HG02870 (cell line): ENCODE results near the gene SNAI1.
"Not testable (repeated sequence)": the region's sequence is repeated elsewhere in the genome, so short reads cannot be mapped to it uniquely, and the experiment has no call there.

Experiments used
- ATAC-seq: cut with Tn5 transposase; IDR thresholded peaks from one replicate; pipeline ENCODE4 v1.9.1; 2021; ENCODE audit warnings: mild to moderate bottlenecking, moderate library complexity; ENCODE audit not compliant: unreplicated experiment

Gene SNAI1

DNA sequence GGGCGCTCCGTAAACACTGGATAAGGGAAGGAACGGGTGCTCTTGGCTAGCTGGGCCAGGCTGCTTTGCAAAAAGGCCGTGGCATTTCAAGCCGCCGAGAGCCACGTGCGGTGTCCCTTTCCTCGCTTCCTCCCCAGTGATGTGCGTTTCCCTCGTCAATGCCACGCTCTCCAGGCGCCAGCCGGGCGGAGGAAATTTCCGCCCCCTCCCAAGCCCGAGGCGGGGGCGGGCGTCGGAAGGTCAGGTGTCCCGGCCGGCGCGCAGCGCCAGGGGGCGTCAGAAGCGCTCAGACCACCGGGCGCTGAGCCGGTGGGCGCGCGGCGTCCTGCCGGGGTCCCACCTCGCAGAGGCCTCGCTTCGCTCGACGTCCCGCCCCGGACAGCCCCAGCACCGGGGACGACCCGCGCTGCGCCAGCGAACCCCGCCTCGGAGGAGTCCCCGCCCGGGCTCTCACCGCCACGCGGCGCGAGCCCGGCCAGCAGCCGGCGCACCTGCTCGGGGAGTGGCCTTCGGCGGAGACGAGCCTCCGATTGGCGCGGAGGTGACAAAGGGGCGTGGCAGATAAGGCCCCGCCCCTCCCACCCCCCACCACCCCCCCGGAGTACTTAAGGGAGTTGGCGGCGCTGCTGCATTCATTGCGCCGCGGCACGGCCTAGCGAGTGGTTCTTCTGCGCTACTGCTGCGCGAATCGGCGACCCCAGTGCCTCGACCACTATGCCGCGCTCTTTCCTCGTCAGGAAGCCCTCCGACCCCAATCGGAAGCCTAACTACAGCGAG lies at the start of gene SNAI1:
Gene SNAI1 (plus strand): TSS at position 635 of the 777 bp plus-strand sequence. CDS start 80 bp downstream, at position 715.
- peak; percentile 64 for ATAC-seq

DNA sequence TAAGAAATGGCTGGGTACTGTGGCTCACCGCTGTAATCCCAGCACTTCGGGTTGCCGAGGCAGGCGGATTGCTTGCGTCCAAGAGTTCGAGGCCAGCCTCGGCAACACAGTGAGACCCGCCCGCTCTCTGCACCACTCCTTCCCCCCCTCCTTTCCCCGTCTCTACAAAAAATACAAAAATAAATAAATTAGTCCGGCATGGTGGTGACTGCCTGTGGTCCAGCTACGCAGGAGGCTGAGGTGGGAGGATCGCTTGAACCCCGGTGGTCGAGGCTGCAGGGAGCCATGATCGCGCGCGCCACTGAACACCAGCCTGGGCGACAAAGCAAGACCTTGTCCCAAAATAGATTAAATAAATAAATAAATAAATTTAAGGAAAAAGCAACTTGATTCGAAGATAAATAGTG lies 47.0 kb upstream of the SNAI1 start:
- peak; percentile 2 for ATAC-seq

DNA sequence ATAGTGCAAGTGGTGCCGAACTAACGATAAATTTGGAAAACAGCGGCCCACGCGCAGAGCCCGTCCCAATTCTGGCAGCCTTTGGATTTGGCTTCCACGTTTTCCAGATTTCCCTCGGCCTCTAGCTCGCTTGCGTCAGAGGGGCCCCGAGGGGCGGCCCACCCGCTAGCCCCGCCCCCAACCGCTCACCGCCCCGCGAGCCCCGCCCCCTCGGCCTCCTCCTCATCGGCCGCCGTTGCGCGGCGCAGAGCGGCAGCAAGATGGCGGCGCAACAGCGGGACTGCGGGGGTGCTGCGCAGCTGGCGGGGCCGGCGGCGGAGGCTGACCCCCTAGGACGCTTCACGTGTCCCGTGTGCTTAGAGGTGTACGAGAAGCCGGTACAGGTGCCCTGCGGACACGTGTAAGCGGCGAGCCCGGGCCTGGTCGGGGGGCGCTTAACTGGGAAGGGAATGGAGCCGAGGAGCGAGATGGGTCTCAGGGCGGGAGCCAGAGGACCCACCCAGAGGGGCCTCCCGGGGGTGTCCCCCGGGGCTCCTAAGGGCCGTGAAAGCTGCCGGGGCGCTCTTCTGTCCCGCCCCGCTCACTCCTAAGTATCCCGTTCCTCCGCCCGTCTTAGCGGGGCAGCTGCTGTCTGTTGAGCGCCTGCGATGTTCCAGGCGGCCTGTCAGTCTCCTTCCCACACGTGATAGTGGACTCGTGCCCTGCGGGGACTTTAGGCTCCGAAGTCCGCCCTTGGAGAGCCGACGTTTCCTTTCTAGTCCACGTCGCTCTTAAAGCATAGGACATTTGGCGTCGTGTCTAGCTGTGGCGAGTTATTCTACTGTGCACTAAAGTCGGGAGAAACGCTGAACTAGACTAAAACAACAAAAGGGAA lies 46.4 kb upstream of the SNAI1 start, which contains the start of gene RNF114:
Gene RNF114 (plus strand): TSS at position 245 of the 874 bp plus-strand sequence. CDS start 16 bp downstream, at position 261.
- peak; percentile 60 for ATAC-seq

DNA sequence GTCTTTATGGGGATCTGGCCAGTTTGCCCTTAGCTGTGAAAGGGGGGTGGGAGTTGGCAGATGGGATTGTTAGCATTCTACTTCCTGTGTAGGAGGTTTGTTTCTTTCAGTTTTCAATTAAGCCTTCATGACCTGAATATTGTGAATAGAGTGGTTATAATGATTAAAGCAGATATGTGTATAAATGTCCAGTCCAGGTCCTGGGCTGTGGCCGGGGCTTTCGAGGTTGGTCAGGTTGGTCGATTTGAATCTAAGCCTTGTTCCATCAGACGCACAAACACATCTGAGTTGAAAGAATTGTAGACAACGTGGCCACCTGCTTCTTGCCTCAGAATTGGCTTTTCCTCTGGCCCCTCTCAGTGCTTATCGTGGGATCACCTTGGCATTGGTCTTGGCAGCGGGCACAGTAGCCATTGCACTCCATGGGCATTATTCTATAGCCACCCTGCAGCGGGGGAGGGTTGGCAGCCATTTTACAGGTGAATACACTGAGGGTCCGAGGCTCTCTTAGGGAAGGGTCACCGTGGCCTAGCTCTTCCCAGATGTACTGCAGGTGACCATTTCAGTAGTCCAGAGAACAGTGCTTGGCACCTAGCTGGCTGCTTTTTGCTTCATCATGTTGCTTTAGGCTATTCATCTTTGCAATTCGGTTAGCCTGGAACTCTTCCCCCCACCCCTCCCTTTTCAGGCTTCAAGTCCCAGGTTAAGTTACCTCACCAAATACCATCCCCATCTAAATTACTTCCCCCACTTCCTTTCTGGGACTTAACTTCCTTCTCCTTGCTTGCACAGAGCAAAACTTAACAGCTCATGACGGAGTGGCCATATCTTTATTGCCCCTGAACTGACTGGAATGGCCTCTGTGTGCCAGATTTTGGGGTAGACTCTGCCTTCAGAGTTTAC lies 45.5 kb upstream of the SNAI1 start:
- peak; percentile 9 for ATAC-seq

DNA sequence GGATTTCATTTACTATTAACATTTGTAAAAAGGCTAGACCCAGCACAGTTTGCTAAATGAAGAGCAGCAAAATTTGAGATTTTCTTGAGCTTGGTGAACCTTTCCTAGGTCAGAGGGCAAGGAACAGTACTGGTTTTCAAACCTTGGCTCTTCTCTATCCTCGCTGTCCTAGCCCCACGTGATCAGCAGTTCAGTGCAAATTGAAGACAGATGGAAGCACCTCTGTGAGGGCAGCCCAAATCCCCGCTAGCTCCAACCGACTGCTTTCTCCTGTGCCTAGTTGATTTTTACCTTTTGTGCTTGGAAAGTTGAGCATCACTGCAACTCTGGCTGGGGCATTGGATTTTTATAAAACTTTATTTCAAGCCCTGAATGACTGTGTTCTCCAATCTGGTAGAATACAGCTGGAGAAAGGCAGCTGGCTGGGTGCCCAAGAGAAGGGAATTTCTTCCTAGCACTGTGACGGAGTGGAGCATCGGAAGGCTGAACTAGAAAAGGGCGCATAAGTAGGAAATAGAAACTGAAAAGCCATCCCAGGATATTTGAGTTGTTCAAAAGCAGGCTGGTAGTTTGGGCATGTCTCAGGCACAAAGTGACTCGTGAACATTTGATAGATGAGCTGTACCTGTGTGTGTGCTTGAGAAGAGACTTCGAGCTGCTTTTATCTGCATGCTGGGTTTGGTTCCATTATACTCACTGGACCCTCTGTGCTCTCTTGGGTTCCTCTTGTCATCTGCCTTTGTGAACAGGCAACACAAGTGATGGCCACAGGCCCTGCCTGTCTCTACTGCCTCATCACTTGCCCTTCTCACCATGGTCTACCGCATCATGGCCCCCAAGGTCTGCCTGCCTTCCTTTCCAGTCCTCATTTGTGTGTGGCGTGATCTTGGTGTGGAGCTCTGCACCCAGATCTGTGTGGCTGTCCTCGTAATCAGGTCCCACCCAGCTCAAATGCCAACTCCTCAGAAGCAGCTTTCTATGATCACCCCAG lies 44.3 kb upstream of the SNAI1 start:
- no peak for ATAC-seq

DNA sequence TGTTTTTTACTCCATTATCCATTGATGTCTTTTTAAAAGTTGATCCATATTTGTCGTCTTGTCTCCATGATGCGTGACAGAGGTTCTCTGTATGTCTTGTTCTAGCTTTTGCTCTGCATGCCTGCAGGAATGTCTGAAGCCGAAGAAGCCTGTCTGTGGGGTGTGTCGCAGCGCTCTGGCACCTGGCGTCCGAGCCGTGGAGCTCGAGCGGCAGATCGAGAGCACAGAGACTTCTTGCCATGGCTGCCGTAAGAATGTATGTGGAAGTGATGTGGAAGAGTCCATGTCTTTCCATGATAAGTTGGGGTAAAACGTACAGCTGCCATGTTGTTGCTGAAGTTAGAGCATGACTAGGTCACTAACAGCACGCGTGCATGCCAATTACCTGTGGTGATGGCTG lies 41.3 kb upstream of the SNAI1 start:
- ATAC-seq, result no peak

DNA sequence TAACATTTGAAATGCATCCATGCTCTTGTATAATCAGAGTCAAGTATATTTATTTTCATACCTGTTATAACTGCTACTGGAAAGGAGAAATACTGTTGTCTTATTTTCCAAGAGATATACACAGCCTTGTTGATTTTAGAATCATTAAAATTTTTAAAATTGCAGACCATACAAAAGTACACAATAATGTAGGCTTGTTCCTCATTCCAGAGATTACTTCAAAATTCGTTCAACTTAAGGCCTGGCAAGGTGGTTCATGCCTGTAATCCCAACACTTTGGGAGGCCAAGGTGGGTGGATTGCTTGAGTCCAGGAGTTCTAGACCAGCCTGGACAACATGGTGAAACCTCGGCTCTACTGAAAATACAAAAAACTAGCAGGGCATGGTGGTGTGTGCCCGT lies 40.5 kb upstream of the SNAI1 start:
- ATAC-seq, result no peak

DNA sequence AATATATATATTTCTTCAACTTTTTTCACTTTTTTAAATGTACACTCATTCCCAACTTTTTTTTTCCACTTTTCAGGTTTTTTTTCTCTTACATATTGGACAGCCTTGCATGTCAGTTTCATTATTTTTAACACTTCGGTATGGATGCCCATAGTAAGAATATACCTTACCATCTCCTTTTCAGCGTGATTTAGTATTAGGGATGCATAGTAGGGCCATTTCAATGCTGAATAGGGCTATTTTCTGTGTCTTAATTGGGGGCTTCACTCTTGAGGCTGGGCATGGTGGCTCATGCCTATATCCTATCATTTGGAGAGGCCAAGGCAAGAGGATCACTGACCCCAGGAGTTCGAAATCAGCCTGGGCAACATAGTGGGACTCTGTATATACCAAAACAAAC lies 39.8 kb upstream of the SNAI1 start:
- no peak for ATAC-seq

DNA sequence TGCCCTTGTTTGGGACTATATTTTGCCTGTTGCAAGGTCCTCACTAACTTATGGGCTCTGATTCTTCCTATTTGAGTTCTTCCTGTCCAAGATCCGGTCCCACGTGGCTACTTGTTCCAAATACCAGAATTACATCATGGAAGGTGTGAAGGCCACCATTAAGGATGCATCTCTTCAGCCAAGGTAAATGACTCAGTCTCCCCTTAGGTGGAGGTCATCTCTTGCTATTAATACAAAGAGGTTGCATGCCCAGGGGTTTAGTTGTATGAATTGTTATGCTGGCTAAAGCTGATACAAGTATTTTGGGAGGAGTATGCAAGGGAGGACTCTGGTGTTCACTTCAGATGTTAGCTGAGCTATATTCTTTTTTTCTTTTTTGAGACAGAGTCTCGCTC lies 37.5 kb upstream of the SNAI1 start:
- ATAC-seq, result no peak

DNA sequence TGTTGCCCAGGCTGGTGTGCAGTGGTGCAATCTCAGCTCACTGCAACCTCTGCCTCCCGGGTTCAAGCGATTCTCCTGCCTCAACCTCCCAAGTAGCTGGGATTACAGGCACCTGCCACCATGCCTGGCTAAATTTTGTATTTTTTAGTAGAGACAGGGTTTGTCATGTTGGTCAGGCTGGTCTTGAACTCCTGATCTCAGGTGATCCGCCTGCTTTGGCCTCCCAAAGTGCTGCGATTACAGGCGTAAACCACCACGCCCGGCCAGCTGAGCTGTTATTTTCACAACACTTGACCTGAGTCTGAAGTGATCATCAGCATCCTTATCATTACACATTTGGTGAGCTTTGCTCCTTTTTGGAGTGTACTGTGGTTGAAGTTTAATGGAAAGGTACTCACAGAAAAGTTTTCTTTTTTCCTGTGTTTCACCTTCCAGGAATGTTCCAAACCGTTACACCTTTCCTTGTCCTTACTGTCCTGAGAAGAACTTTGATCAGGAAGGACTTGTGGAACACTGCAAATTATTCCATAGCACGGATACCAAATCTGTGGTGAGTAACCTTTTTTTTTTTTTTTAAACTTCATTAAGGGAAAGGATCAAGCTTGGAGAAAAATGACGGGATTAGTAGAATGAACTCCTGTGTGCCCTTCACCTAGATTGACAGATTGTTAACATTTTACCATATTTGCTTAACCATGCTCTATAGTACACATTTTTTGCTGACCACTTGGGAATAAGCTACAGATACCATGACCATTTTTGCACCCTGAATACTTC lies 36.9 kb upstream of the SNAI1 start:
- ATAC-seq, result no peak

DNA sequence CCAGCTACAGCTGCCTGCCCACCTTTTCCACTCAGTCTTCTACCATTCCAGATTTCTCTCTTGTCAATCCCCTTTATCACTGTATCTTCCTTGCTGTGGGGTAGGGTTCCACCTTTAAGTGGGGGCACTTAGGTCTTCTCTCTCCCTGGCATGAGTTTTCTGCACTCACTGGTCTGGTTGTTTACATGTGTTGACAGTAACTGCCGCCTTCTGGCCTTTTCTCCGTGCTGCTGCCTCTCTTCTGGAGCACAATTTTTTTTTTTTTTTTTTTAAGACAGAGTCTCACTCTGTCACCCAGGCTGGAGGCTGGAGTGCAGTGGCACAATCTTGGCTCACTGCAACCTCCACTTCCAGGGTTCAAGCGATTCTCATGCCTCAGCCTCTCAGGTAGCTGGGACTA lies 34.6 kb upstream of the SNAI1 start:
- ATAC-seq, result no peak

DNA sequence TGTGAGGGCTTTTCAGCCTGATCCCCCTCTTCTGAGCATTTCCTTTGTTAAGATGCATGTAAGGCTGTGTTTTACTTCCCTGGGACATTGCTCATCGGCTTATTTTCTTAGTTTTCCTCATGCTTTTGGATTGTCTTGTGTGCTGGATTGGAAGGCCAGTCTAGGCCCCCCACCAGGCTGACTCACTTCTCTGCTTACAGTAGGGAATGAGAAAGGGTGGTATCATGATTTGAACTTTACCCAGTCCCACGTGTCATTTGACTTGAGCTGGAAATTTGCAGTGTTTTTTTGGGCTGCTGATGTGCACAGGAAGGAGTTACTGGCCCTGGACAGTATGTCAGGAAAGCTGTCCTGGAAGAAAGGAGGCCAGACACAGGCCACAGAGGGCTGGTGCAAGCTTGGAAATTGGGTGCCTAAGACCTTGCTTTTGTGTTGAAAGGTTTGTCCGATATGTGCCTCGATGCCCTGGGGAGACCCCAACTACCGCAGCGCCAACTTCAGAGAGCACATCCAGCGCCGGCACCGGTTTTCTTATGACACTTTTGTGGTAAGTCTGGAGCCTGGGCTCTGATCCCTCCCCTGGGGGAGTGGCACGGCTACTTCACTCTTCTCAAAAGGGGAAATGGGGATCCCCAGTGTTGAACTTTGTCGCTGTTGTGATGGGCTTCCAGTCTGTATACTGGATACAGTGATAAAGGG lies 33.8 kb upstream of the SNAI1 start:
- ATAC-seq, result no peak

DNA sequence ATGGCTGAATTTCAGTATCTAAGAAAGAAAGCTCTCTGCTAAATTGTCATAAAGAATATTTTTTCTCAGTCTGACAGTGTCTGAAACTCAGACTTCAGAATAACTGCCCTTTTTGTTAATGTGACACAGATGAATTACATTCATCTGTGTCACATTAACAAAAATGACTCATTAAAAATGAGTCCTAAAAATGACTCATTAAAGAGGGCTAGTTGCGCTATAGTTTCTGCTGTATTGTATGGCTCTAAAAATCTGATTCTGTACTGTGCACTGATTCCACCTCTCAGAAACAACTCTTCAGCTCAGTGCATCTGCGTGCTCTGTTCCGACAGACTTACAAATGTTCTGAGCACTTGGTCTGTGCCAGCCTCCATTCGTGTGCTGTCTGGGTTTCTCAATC lies 31.6 kb upstream of the SNAI1 start:
- no peak for ATAC-seq

DNA sequence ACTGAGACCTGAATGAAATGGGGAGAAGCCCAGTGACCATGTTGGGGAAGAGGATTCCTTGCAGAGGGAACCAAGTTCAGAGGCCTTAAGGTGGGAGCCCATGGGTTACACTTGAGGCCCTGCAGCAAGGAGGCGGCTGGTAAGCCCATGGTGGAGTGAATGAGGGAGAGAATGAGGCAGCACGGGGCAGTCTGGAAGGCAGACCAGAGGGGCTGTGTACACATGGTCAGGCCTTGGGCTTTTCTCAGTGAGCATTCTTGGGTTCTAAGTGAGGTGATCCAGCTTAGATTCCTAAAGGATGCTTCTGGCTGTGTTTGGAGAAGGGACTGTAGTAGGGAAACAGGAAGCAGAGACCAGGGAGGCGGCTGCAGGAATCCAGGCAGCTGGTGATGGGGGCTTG lies 27.6 kb upstream of the SNAI1 start:
- no peak for ATAC-seq

DNA sequence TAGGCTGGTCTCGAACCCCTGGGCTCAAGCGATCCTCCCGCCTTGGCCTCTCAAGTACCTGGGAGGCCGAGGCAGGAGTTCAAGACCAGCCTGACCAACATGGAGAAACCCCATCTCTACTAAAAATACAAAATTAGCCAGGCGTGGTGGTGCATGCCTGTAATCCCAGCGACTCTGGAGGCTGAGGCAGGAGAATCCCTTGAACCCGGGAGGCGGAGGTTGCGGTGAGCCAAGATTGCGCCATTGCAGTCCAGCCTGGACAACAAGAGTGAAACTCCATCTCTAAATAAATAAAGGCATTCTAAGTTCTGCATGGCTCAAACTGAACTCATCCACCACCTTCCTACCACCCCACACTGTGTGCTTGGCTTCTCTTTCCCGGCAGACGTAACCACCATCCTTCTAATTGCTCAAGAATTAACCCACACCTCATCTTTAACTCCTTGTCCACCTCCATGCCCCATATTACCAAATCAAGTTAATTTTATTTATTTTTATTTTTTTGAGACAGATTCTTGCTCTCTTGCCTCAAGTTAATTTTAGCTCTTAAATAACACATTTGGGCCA lies 26.9 kb upstream of the SNAI1 start:
- ATAC-seq, result not testable (repeated sequence)

DNA sequence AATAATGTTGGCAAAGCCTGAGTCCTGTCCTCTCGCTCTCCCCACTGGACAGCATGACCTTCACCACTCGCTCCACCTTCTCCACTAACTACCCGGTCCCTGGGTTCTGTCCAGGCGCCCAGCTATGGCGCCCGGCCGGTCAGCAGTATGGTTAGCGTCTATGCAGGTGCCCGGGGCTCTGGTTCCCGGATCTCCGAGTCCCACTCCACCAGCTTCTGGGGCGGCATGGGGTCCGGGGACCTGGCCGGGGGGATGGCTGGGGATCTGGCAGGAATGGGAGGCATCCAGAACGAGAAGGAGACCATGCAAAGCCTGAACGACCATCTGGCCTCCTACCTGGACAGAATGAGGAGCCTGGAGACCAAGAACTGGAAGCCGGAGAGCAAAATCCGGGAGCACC lies 26.1 kb upstream of the SNAI1 start:
- ATAC-seq, result no peak

DNA sequence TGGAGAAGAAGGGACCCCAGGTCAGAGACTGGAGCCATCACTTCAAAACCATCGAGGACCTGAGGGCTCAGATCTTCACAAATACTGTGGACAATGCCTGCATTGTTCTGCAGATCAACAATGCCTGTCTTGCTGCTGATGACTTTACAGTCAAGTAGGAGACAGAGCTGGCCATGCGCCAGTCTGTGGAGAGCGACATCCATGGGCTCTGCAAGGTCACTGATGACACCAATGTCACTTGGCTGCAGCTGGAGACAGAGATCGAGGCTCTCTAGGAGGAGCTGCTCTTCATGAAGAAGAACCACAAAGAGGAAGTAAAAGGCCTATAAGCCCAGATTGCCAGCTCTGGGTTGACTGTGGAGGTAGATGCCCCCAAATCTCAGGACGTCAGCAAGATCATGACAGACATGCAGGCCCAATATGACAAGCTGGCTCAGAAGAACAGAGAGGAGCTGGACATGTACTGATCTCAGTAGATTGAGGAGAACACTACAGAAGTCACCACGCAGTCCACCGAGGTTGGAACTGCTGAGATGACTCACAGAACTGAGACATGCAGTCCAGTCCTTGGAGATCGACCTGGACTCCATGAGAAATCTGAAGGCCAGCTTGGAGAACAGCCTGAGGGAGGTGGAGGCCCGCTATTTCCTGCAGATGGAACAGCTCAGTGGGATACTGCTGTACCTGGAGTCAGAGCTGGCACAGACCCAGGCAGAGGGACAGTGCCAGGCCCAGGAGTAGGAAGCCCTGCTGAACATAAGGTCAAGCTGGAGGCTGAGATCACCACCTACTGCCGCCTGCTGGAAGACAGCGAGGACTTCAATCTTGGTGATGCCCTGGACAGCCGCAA lies 25.5 kb upstream of the SNAI1 start:
- ATAC-seq, result not testable (repeated sequence)
